RWPE2 (cell line): Measurements from ENCODE around the gene MMD2.

Experiments used
- ATAC-seq: fragments of 200-7000 bp; cut with Tn5 transposase; 3 replicates; pipeline ENCODE4 v1.9.1; 2021; ENCODE audit warnings: low read depth
- DNase-seq: peaks from one replicate; pipeline ENCODE4 v3.0.0-alpha.2; 2020; ENCODE audit warnings: low spot score
- H3K27ac ChIP-seq: fragments of 450-650 bp; 2 replicates; pipeline ENCODE4 v1.5.1; 2017; ENCODE audit warnings: mild to moderate bottlenecking; ENCODE audit not compliant: poor library complexity, severe bottlenecking
- H3K27me3 ChIP-seq: fragments of 250-450 bp; sonication (Bioruptor Pico); 2 replicates; pipeline ENCODE4 v1.5.1; 2021; ENCODE audit warnings: mild to moderate bottlenecking, moderate library complexity; ENCODE audit not compliant: insufficient read depth, poor library complexity, severe bottlenecking
- H3K36me3 ChIP-seq: fragments of 250-450 bp; sonication (Bioruptor Pico); 2 replicates; pipeline ENCODE4 v1.5.1; 2020; ENCODE audit warnings: low read depth, mild to moderate bottlenecking, moderate library complexity
- H3K4me1 ChIP-seq: fragments of 250-450 bp; sonication (Bioruptor Pico); 2 replicates; pipeline ENCODE4 v1.5.1; 2021; ENCODE audit warnings: mild to moderate bottlenecking, moderate library complexity; ENCODE audit not compliant: insufficient read depth, poor library complexity, severe bottlenecking
- H3K4me3 ChIP-seq: fragments of 250-450 bp; sonication (Bioruptor Pico); 2 replicates; pipeline ENCODE4 v1.5.1; 2021; ENCODE audit warnings: mild to moderate bottlenecking, moderate library complexity; ENCODE audit not compliant: severe bottlenecking
- H3K9me3 ChIP-seq: fragments of 250-450 bp; sonication (Bioruptor Pico); 2 replicates; pipeline ENCODE4 v1.5.1; 2021; ENCODE audit warnings: mild to moderate bottlenecking, moderate library complexity; ENCODE audit not compliant: severe bottlenecking
- TF ChIP-seq, protein P1 (sequence below): fragments of 450-650 bp; IDR thresholded peaks from one replicate; pipeline ENCODE4 v1.5.1; 2017; ENCODE audit warnings: mild to moderate bottlenecking, moderate library complexity; ENCODE audit not compliant: poor library complexity, severe bottlenecking

Gene MMD2

DNA sequence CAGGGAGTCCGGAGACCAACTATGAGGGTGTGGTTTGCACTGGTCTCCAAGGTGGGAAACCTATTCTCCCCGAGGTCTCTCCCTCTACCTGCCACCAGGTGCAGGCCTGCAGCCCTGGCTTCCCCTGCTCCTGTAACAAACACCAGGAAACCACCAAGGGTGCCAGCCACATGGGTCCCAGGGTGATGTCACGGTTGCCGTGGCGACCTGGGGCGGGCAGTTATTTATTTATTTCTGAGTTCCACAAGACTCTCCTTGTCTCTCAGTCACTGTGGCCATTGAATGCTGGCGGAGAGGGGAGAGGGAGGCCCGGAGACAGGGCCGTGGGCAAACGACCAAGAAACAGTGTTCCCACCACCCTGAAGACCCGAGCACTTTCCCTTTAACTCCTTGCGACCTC is 27.0 kb downstream of the MMD2 start:
- Histone ChIP-seq H3K27ac (no peak overlapping the region), H3K27me3 (no peaks in the 10 kb centered on the region), H3K4me1 (no peaks in the 10 kb centered on the region), H3K9me3 (no peaks in the 10 kb centered on the region), H3K4me3 (no peak overlapping the region), H3K36me3 (no peaks in the 10 kb centered on the region)
- DNase-seq (no peak), ATAC-seq (0 out of 3 replicates have a peak, but pooled peaks have one; percentile 21)
- TF ChIP-seq, protein P1, sequence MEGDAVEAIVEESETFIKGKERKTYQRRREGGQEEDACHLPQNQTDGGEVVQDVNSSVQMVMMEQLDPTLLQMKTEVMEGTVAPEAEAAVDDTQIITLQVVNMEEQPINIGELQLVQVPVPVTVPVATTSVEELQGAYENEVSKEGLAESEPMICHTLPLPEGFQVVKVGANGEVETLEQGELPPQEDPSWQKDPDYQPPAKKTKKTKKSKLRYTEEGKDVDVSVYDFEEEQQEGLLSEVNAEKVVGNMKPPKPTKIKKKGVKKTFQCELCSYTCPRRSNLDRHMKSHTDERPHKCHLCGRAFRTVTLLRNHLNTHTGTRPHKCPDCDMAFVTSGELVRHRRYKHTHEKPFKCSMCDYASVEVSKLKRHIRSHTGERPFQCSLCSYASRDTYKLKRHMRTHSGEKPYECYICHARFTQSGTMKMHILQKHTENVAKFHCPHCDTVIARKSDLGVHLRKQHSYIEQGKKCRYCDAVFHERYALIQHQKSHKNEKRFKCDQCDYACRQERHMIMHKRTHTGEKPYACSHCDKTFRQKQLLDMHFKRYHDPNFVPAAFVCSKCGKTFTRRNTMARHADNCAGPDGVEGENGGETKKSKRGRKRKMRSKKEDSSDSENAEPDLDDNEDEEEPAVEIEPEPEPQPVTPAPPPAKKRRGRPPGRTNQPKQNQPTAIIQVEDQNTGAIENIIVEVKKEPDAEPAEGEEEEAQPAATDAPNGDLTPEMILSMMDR: no peak

DNA sequence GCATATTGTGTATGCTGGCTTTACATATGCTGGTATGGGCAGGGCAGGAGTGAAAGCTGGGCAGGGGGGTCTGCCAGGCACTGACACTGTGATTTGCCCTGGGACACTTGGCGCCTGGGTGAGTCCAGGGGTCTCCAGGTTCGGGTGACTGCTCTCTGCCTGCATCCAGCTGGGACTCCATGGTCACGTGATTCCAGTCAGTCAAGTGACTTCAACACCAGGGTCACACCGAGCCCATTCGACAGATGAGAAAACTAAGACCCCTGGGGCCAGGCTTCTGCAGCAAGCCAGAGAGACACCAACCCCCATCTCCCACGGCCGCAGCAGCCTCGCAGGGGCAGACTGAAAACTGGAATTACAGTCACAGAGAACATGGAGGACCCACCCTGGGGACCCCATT is 30.0 kb downstream of the MMD2 start:
- Histone ChIP-seq H3K27me3 (no peaks in the 10 kb centered on the region), H3K36me3 (no peaks in the 10 kb centered on the region), H3K4me3 (no peak overlapping the region), H3K9me3 (no peaks in the 10 kb centered on the region), H3K27ac (no peak overlapping the region), H3K4me1 (no peaks in the 10 kb centered on the region)
- DNase-seq (no peak), ATAC-seq (no peak)
- TF ChIP-seq, protein P1: no peak

DNA sequence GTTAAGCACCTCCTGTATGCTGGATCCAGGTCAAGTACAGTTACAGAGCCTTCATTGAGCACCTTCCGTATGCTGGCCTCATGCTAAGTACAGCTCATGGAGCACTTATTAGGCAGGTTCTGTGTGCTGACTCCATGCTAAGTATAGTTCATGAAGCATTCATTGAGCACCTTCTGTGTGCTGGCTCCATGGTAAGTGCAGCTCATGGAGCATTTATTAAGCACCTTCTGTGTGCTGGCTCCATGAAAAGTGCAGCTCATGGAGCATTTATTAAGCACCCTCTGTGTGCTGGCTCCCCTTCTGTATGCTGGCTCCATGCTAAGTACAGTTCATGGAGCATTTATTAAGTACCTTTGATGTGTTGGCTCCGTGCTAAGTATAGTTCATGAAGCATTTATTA is 30.5 kb downstream of the MMD2 start:
- Histone ChIP-seq H3K4me1 (no peaks in the 10 kb centered on the region), H3K9me3 (no peaks in the 10 kb centered on the region), H3K27ac (no peak overlapping the region), H3K27me3 (no peaks in the 10 kb centered on the region), H3K4me3 (no peak overlapping the region), H3K36me3 (no peaks in the 10 kb centered on the region)
- ATAC-seq: no peak
- DNase-seq: no peak
- TF ChIP-seq, protein P1: no peak

DNA sequence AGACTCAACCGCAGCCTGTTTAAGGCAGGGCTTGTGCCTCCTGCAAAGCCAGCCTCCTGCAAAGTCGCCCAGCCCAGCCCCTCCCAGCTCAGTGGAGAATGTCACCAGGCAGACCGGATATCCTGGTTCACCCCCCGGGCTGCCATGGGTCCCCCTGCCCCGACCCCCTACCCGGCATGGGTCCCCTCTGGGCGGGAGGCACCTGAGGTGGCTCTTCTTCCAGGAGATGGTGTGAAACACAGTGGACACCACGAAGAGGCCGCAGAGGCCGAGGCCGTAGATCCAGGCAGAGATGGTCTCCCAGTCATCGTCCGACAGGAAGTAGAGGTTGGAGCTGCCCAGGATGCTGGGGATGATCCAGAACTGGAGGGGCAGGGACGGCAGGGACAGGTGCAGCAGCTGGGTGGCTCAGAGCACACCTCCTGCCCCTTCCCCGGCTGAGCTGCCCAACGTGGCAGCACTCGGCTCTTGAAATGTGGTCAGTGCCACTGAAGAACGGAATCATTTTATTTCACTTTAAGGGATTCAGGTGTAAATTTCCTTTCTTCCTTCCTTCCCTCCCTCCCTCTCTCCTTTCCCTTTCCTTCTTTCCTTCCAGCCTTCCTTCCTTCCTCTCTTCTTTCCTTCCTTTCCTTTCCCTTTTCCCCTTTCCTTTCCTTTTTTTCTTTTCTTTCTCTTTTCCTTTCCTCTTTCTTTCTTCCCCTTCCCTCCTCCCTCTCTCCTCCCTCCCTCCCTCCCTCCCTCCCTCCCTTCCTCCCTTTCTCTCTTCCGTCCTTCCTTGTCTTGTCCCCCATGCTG is 38.8 kb downstream of the MMD2 start:
- no peak overlapping the region for H3K4me3 ChIP-seq
- H3K9me3 ChIP-seq: peaks cover 5% of the 10 kb centered on the region
- TF ChIP-seq, protein P1: no peak
- H3K27ac ChIP-seq: no peak overlapping the region
- no peaks in the 10 kb centered on the region for H3K4me1 ChIP-seq
- no peaks in the 10 kb centered on the region for H3K27me3 ChIP-seq
- no peaks in the 10 kb centered on the region for H3K36me3 ChIP-seq
- DNase-seq (no peak), ATAC-seq (no peak)

DNA sequence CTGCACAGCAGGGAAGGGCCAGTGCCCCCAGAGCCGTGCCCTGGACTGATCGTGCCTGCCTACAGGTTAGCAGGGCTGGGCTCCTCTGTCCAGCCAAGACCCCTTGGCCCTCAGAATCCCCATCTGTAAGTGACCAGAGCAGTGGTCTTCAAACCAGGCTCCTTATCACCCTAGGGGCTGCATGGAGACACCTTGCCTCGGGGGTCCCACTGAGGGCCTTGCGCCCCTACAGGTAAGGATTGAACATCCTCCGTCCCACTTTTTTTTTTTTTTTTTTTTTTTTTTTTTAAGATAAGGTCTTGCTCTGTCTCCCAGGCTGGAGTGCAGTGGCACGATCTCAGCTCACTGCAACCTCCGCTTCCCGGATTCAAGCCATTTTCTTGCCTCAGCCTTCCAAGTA is 42.9 kb downstream of the MMD2 start:
- Histone ChIP-seq H3K9me3 (peaks cover 5% of the 10 kb centered on the region), H3K27me3 (no peaks in the 10 kb centered on the region), H3K27ac (no peak overlapping the region), H3K36me3 (no peaks in the 10 kb centered on the region), H3K4me3 (no peak overlapping the region), H3K4me1 (no peaks in the 10 kb centered on the region)
- DNase-seq (no peak), ATAC-seq (no peak)
- TF ChIP-seq, protein P1: no peak
